Neural cell (in vitro differentiated cells): ENCODE results near the gene DHX8.

Source experiments
- CTCF ChIP-seq: fragments of 450-650 bp; IDR thresholded peaks from 2 replicates; pipeline ENCODE4 v1.5.1; 2014; ENCODE audit warnings: antibody characterized with exemption, mild to moderate bottlenecking, moderate library complexity; ENCODE audit not compliant: poor library complexity, severe bottlenecking
- EP300 ChIP-seq: fragments of 450-650 bp; conservative IDR thresholded peaks from 2 replicates; pipeline ENCODE4 v1.6.1; 2014; ENCODE audit warnings: antibody characterized with exemption, mild to moderate bottlenecking, moderate library complexity; ENCODE audit not compliant: poor library complexity, severe bottlenecking
- EZH2 ChIP-seq: fragments of 200-600, 300-800 bp; shearing (Covaris generic), sonication (generic); IDR thresholded peaks from 2 replicates; pipeline ENCODE4 v1.6.1; 2014; ENCODE audit warnings: antibody characterized with exemption, low read length, borderline replicate concordance, mild to moderate bottlenecking; ENCODE audit not compliant: insufficient read depth, poor library complexity, severe bottlenecking
- MXI1 ChIP-seq: fragments of 450-650 bp; conservative IDR thresholded peaks from 2 replicates; pipeline ENCODE4 v1.6.1; 2014; ENCODE audit warnings: antibody characterized with exemption, mild to moderate bottlenecking; ENCODE audit not compliant: poor library complexity, severe bottlenecking
- POLR2AphosphoS5 ChIP-seq: IDR thresholded peaks from 2 replicates; pipeline ENCODE4 v1.6.1; 2012
- RAD21 ChIP-seq: fragments of 450-650 bp; conservative IDR thresholded peaks from 2 replicates; pipeline ENCODE4 v1.6.1; 2014; ENCODE audit warnings: antibody characterized with exemption, mild to moderate bottlenecking, moderate library complexity
- REST ChIP-seq: IDR thresholded peaks from 2 replicates; pipeline ENCODE4 v1.6.1; 2012; ENCODE audit warnings: borderline replicate concordance

- TF ChIP-seq CTCF (no peak), POLR2AphosphoS5 (no peak), EZH2 (no peak), MXI1 (no peak), RAD21 (no peak), EP300 (no peak), REST (no peak)
These were observed 40.4 kb upstream of the DHX8 start for GRCh38 chr17:43443381-43443780.
